HG02642 (cell line): ENCODE data around the gene MAP7D2.
"Not testable (repeated sequence)": the region's sequence is repeated elsewhere in the genome, so short reads cannot be mapped to it uniquely, and the experiment has no call there.

Source experiments
- ATAC-seq: cut with Tn5 transposase; IDR thresholded peaks from one replicate; pipeline ENCODE4 v1.9.1; 2021; ENCODE audit warnings: mild to moderate bottlenecking; ENCODE audit not compliant: unreplicated experiment, poor library complexity

Gene MAP7D2

GRCh38 chrX:20116577-20117240 lies at the start of gene MAP7D2:
Gene MAP7D2 (minus strand): TSS chrX:20116907. CDS start chrX:20116879, 28 bp downstream.
- no peak for ATAC-seq

GRCh38 chrX:20162516-20162915 lies 45.8 kb upstream of the MAP7D2 start:
- not testable (repeated sequence) for ATAC-seq

GRCh38 chrX:20159797-20160385 lies 43.2 kb upstream of the MAP7D2 start:
- ATAC-seq = no peak

- no peak for ATAC-seq
Measured at GRCh38 chrX:20151689-20152088, 35.0 kb upstream of the MAP7D2 start.

GRCh38 chrX:20149326-20149725 lies 32.6 kb upstream of the MAP7D2 start:
- no peak for ATAC-seq

GRCh38 chrX:20147561-20147960 lies 30.9 kb upstream of the MAP7D2 start:
- no peak for ATAC-seq

GRCh38 chrX:20144491-20144890 lies 27.8 kb upstream of the MAP7D2 start:
- no peak for ATAC-seq

GRCh38 chrX:20143561-20143960 lies 26.9 kb upstream of the MAP7D2 start:
- ATAC-seq = no peak

- ATAC-seq = no peak
Measured at GRCh38 chrX:20143111-20143510, 26.4 kb upstream of the MAP7D2 start.

- peak; percentile 99 for ATAC-seq
Measured at GRCh38 chrX:20141281-20142220, 24.8 kb upstream of the MAP7D2 start, which contains the start of gene EIF1AX. Gene EIF1AX (minus strand): TSS chrX:20141838. CDS start chrX:20141640, 198 bp downstream.

GRCh38 chrX:20140420-20140819 lies 23.7 kb upstream of the MAP7D2 start:
- ATAC-seq = no peak

- ATAC-seq = no peak
Measured at GRCh38 chrX:20139966-20140365, 23.3 kb upstream of the MAP7D2 start.

GRCh38 chrX:20135944-20136343 lies 19.2 kb upstream of the MAP7D2 start:
- ATAC-seq = no peak

- no peak for ATAC-seq
Measured at GRCh38 chrX:20132666-20133065, 16.0 kb upstream of the MAP7D2 start.

- no peak for ATAC-seq
Measured at GRCh38 chrX:20130357-20130756, 13.7 kb upstream of the MAP7D2 start.

GRCh38 chrX:20129547-20129946 lies 12.8 kb upstream of the MAP7D2 start:
- ATAC-seq = no peak

GRCh38 chrX:20128670-20129069 lies 12.0 kb upstream of the MAP7D2 start:
- ATAC-seq = no peak

- ATAC-seq = not testable (repeated sequence)
Measured at GRCh38 chrX:20127440-20127839, 10.7 kb upstream of the MAP7D2 start.

- ATAC-seq = not testable (repeated sequence)
Measured at GRCh38 chrX:20126833-20127232, 10.1 kb upstream of the MAP7D2 start.

GRCh38 chrX:20124964-20125363 lies 8.3 kb upstream of the MAP7D2 start:
- ATAC-seq = no peak
